Body of pancreas (tissue), 4 donors: ENCODE measurements around the gene NOTCH2.

Source experiments
- POLR2A ChIP-seq, 3 donors: fragments of 450-650 bp; IDR thresholded peaks; one replicate each; pipeline ENCODE4 v1.6.1; 2016; ENCODE audit warnings: antibody characterized with exemption in 3 of 3, mild to moderate bottlenecking in 2 of 3
- TF ChIP-seq, protein P1 (sequence below), 7 experiments: fragments of 450-650 bp in 4 of 7; fragments of 200-600 bp in 3 of 7; sonication (generic) in 3 of 7; IDR thresholded peaks; one replicate each; pipeline ENCODE4 v1.5.1; 2016 to 2019; ENCODE audit warnings: antibody characterized with exemption in 7 of 7

- TF ChIP-seq, protein P1, sequence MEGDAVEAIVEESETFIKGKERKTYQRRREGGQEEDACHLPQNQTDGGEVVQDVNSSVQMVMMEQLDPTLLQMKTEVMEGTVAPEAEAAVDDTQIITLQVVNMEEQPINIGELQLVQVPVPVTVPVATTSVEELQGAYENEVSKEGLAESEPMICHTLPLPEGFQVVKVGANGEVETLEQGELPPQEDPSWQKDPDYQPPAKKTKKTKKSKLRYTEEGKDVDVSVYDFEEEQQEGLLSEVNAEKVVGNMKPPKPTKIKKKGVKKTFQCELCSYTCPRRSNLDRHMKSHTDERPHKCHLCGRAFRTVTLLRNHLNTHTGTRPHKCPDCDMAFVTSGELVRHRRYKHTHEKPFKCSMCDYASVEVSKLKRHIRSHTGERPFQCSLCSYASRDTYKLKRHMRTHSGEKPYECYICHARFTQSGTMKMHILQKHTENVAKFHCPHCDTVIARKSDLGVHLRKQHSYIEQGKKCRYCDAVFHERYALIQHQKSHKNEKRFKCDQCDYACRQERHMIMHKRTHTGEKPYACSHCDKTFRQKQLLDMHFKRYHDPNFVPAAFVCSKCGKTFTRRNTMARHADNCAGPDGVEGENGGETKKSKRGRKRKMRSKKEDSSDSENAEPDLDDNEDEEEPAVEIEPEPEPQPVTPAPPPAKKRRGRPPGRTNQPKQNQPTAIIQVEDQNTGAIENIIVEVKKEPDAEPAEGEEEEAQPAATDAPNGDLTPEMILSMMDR (IDR thresholded peaks at IDR 0.05), result no peak
- TF ChIP-seq POLR2A (IDR thresholded peaks at IDR 0.05), result no peak
Measured at GRCh38 chr1:119919241-119919640, 150.2 kb downstream of the NOTCH2 start.
